Measurements from ENCODE around the gene DNM2. TPM values are rescaled to one million over a fixed set of nuclear protein-coding genes. Genes with fewer than 3 reads are reported as not detected.
A peak's percentile ranks its signal among the peaks of the same experiment; 100 is the strongest.
"Not testable (repeated sequence)": the region's sequence is repeated elsewhere in the genome, so short reads cannot be mapped to it uniquely, and the experiment has no call there.

DNM2 gene
- total RNA-seq, 2 experiments from 2014 or later: 268 to 270 TPM

GRCh38 chr19:10852098-10852800 is 134.4 kb downstream of the DNM2 start:
- Mint-ChIP-seq H3K9me3 (no peaks in the 10 kb centered on the region), H3K27ac (no peak overlapping the region), H3K4me1 (peaks cover 10% of the 10 kb centered on the region)

GRCh38 chr19:10852941-10853340 is 135.1 kb downstream of the DNM2 start:
- H3K27me3 Mint-ChIP-seq: peaks cover 2% of the 10 kb centered on the region
- H3K9me3 Mint-ChIP-seq: no peaks in the 10 kb centered on the region
- DNase-seq: no peak
- H3K4me3 Mint-ChIP-seq: no peak overlapping the region
- no peaks in the 10 kb centered on the region for H3K36me3 Mint-ChIP-seq (ENCODE audit: low read depth)
- H3K4me1 Mint-ChIP-seq: peaks cover 8% of the 10 kb centered on the region
- POLR2A ChIA-PET: interaction anchor here (0.6 kb wide), 1 partner anchor 47 kb away, joined by 4 read pairs; no protein-coding TSS in a partner anchor
- H3K27ac Mint-ChIP-seq: no peak overlapping the region
- CTCF ChIA-PET: interaction anchor here (1.1 to 4.4 kb wide), 3 partner anchors 11 to 136 kb away, joined by 4 to 27 read pairs (median 5); partner anchors contain the start of genes DNM2 and TMED1

More at GRCh38 chr19:10852098-10852800, 134.4 kb downstream of the DNM2 start:
- H3K4me3 Mint-ChIP-seq: no peak overlapping the region
- POLR2A ChIA-PET: no interaction called here
- DNase-seq: no peak
- peaks cover 2% of the 10 kb centered on the region for H3K27me3 Mint-ChIP-seq
- H3K36me3 Mint-ChIP-seq (ENCODE audit: low read depth): no peaks in the 10 kb centered on the region
- CTCF ChIA-PET: interaction anchor here (0.6 to 4.4 kb wide), 4 partner anchors 12 to 135 kb away, joined by 3 to 27 read pairs (median 7); partner anchors contain the start of gene DNM2

GRCh38 chr19:10854350-10855089 is 136.6 kb downstream of the DNM2 start:
- ChIA-PET POLR2A (interaction anchor here (0.6 kb wide), 1 partner anchor 25 kb away, joined by 3 read pairs; no protein-coding TSS in a partner anchor), CTCF (interaction anchor here (0.6 to 4.4 kb wide), 6 partner anchors 9 to 136 kb away, joined by 3 to 27 read pairs (median 4); partner anchors contain the start of gene DNM2)
- Mint-ChIP-seq H3K4me1 (no peaks in the 10 kb centered on the region), H3K27ac (no peak overlapping the region), H3K9me3 (no peaks in the 10 kb centered on the region), H3K36me3 (ENCODE audit: low read depth) (no peaks in the 10 kb centered on the region), H3K4me3 (no peak overlapping the region), H3K27me3 (no peaks in the 10 kb centered on the region)
- no peak for DNase-seq

DNA sequence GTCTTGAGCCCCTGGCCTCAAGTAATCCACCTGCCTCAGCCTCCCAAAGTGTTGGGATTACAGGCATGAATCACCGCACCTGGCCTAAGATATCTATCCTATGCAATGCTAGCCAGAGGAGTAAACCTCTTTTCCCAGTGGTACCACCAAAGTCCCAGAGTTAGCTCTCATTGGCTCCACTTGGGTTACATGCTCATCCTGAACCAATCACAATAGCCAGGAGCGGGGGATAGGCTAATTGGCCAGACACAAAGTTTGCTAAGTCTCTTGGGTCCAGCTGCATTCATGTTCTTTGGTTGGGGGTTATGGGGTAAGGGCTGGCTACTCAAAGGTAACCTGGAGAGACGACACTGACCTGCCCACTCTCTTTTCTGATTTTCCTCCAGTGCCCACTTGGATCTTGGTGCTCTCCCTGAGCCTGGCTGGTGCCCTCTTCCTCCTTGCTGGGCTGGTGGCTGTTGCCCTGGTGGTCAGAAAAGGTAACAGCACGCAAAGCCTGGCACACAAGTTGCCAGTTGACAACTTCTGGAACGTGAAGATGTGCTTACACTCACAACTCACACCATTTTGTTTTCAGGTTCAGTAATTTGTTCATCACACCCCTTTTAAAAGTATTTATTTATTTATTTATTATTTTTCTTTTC is 138.1 kb downstream of the DNM2 start:
- Mint-ChIP-seq H3K36me3 (ENCODE audit: low read depth) (no peaks in the 10 kb centered on the region), H3K27ac (no peak overlapping the region), H3K27me3 (no peaks in the 10 kb centered on the region), H3K9me3 (no peaks in the 10 kb centered on the region), H3K4me1 (peaks cover under 1% of the 10 kb centered on the region), H3K4me3 (no peak overlapping the region)
- CTCF ChIA-PET: interaction anchor here (0.9 to 4.4 kb wide), 5 partner anchors 8 to 139 kb away, joined by 4 to 27 read pairs (median 4); partner anchors contain the start of gene DNM2
- peak; percentile 32 for DNase-seq
- POLR2A ChIA-PET: no interaction called here

DNA sequence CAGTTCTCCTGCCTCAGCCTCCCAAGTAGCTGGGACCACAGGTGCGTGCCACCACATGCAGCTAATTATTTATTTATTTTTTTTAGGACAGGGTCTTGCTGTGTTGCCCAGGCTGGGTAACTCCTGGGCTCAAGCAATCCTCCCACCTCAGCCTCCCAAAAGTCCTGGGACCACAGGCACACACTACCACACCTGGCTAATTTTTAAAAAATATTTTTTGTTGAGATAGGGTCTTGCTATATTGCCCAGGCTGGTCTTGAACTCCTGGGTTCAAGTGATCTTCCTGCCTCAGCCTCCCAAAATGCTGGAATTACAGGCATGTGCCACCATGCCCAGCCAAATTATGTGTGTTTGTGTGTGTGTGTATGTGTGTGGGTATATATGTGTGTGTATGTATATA is 139.0 kb downstream of the DNM2 start:
- H3K4me1 Mint-ChIP-seq; H3K27ac Mint-ChIP-seq; H3K36me3 Mint-ChIP-seq (ENCODE audit: low read depth); H3K27me3 Mint-ChIP-seq; H3K4me3 Mint-ChIP-seq; DNase-seq; H3K9me3 Mint-ChIP-seq; POLR2A ChIA-PET: not testable (repeated sequence)
- CTCF ChIA-PET: interaction anchor here (0.9 to 4.4 kb wide), 4 partner anchors 7 to 140 kb away, joined by 3 to 27 read pairs (median 4); partner anchors contain the start of gene DNM2

DNA sequence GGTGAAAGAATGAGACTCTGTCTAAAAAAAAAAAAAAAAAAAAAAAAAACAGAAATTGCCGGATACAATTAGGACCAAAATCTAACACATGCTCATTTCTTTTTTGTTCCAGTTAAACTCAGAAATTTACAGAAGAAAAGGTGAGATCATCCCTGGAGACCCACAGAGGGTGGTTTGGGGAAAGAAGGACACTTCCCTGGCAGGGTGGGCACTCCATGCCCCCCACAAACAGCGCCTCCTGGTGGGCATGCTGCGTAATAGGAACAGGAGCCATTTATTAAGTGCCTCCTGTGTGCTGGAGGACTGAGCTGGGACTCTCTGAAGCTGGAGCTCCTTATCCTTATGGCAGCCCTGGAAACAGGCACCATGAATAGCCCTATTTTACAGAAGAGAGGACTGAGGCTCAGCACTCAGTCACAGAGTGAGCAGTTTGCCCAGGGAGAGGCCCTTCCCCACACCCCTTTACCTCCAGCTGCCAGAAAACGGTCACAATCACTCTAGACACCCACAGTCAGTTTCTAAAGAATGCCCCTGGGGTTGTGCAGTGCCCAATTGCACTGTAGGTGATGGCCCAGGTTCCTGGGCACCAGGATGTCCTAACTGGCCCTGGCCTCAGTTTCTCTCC is 140.4 kb downstream of the DNM2 start:
- POLR2A ChIA-PET: no interaction called here
- H3K27ac Mint-ChIP-seq: no peak overlapping the region
- H3K4me3 Mint-ChIP-seq: no peak overlapping the region
- H3K4me1 Mint-ChIP-seq: peaks cover 8% of the 10 kb centered on the region
- DNase-seq: no peak
- CTCF ChIA-PET: interaction anchor here (0.6 to 1.4 kb wide), 11 partner anchors 9 to 277 kb away, joined by 3 to 8 read pairs (median 3); partner anchors contain the start of gene TMED1
- no peaks in the 10 kb centered on the region for H3K9me3 Mint-ChIP-seq
- H3K36me3 Mint-ChIP-seq (ENCODE audit: low read depth): no peaks in the 10 kb centered on the region
- H3K27me3 Mint-ChIP-seq: no peaks in the 10 kb centered on the region

DNA sequence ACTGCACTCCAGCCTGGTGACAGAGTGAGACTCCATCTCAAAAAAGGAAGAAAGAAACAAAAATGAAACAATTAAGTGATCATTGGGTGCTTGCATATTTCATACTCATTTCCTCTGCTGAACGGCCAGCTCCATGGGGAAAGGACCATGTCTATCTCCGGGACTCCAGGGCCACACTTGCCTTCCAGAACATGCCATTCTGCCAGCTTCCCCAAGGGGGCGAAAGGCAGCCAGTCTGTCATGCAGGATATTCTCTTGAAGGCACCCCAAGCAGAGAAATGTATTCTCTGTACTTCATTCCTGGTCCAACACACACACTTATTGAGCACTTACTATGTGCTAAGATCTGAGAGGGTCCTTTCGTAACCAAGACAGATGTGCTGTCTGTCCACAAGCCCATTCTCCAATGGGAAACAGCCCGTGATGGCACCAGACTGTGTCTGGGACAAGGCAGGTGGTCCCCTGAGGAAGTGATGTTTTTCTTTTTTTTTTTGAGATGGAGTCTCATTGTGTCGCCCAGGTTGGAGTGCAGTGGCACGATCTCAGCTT is 143.3 kb downstream of the DNM2 start:
- no peaks in the 10 kb centered on the region for H3K9me3 Mint-ChIP-seq
- ChIA-PET POLR2A (interaction anchor here (0.5 kb wide), 1 partner anchor 792 kb away, joined by 4 read pairs; no protein-coding TSS in a partner anchor), CTCF (interaction anchor here (0.6 to 1.8 kb wide), 7 partner anchors 10 to 144 kb away, joined by 4 to 6 read pairs (median 4); partner anchors contain the start of gene DNM2)
- H3K27me3 Mint-ChIP-seq: no peaks in the 10 kb centered on the region
- DNase-seq: peak; percentile 42
- H3K4me1 Mint-ChIP-seq: peaks cover 23% of the 10 kb centered on the region
- H3K36me3 Mint-ChIP-seq (ENCODE audit: low read depth): no peaks in the 10 kb centered on the region
- no peak overlapping the region for H3K4me3 Mint-ChIP-seq
- no peak overlapping the region for H3K27ac Mint-ChIP-seq

- Mint-ChIP-seq H3K4me1 (peaks cover 25% of the 10 kb centered on the region), H3K9me3 (no peaks in the 10 kb centered on the region), H3K4me3 (no peak overlapping the region), H3K27ac (no peak overlapping the region), H3K36me3 (ENCODE audit: low read depth) (no peaks in the 10 kb centered on the region), H3K27me3 (no peaks in the 10 kb centered on the region)
- ChIA-PET CTCF (interaction anchor here (0.7 to 5.0 kb wide), 7 partner anchors 8 to 201 kb away, joined by 3 to 36 read pairs (median 3); partner anchors contain the start of gene TMED1), POLR2A (interaction anchor here (0.6 to 0.7 kb wide), 2 partner anchors 161 to 163 kb away, joined by 5 read pairs; no protein-coding TSS in a partner anchor)
- no peak for DNase-seq
These were observed 144.8 kb downstream of the DNM2 start for GRCh38 chr19:10862561-10863106.

- no peaks in the 10 kb centered on the region for H3K9me3 Mint-ChIP-seq
- peaks cover 31% of the 10 kb centered on the region for H3K4me1 Mint-ChIP-seq
- no peaks in the 10 kb centered on the region for H3K36me3 Mint-ChIP-seq (ENCODE audit: low read depth)
- ChIA-PET CTCF (interaction anchor here (0.7 to 5.0 kb wide), 14 partner anchors 8 to 446 kb away, joined by 3 to 64 read pairs (median 4); partner anchors contain the start of genes DNM2 and TMED1), POLR2A (interaction anchor here (0.6 to 0.7 kb wide), 2 partner anchors 161 to 163 kb away, joined by 5 read pairs; no protein-coding TSS in a partner anchor)
- H3K27ac Mint-ChIP-seq: no peak overlapping the region
- H3K27me3 Mint-ChIP-seq: no peaks in the 10 kb centered on the region
- DNase-seq: no peak
- no peak overlapping the region for H3K4me3 Mint-ChIP-seq
These were observed 145.3 kb downstream of the DNM2 start for GRCh38 chr19:10863107-10863717.

- no peaks in the 10 kb centered on the region for H3K9me3 Mint-ChIP-seq
These were observed 146.6 kb downstream of the DNM2 start for GRCh38 chr19:10864538-10864899.

DNA sequence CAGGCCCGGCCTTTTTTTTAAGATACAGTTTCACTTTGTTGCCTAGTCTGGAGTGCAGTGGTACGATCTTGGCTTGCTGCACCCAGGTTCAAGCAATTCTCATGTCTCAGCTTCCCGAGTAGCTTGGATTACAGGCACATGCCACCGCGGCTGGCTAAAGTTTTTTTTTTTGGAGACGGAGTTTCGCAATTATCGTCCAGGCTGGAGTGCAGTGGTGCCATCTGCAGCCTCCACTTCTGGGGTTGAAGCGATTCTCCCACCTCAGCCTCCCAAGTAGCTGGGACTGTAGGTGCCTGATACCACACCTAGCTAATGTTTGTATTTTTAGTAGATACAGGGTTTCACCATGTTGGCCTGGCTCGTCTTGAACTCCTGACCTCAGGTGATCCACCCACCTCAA is 148.6 kb downstream of the DNM2 start:
- H3K27me3 Mint-ChIP-seq: no peaks in the 10 kb centered on the region
- no peaks in the 10 kb centered on the region for H3K36me3 Mint-ChIP-seq (ENCODE audit: low read depth)
- H3K4me1 Mint-ChIP-seq: peaks cover 40% of the 10 kb centered on the region
- no peak for DNase-seq
- POLR2A ChIA-PET: no interaction called here
- CTCF ChIA-PET: interaction anchor here (0.9 to 5.0 kb wide), 5 partner anchors 8 to 148 kb away, joined by 4 to 64 read pairs (median 7); partner anchors contain the start of genes DNM2 and TMED1
- no peaks in the 10 kb centered on the region for H3K9me3 Mint-ChIP-seq
- H3K27ac Mint-ChIP-seq: no peak overlapping the region
- H3K4me3 Mint-ChIP-seq: no peak overlapping the region

More at GRCh38 chr19:10864538-10864899, 146.6 kb downstream of the DNM2 start:
- ChIA-PET CTCF (interaction anchor here (0.5 to 5.0 kb wide), 37 partner anchors 9 to 1944 kb away, joined by 3 to 64 read pairs (median 4); partner anchors contain the start of genes DNM2, QTRT1, TMED1 and ZGLP1), POLR2A (interaction anchor here (0.6 to 1.1 kb wide), 2 partner anchors 146 to 220 kb away, joined by 3 to 6 read pairs; partner anchors contain the start of gene DNM2)
- peak overlapping the region; percentile 72 for H3K27ac Mint-ChIP-seq
- no peaks in the 10 kb centered on the region for H3K27me3 Mint-ChIP-seq
- no peak overlapping the region for H3K4me3 Mint-ChIP-seq
- DNase-seq: peak; percentile 87
- no peaks in the 10 kb centered on the region for H3K36me3 Mint-ChIP-seq (ENCODE audit: low read depth)
- peaks cover 35% of the 10 kb centered on the region for H3K4me1 Mint-ChIP-seq

Data from activated CD4-positive, alpha-beta T cell treated with anti-CD3 and anti-CD28 coated beads, Interleukin-2, amount 10 ng/mL, durations not matched to agents 7 days and 5 days (primary cell).